PFSK-1 (cell line): ENCODE results near the gene EYA3.

Experiments
- POLR2AphosphoS5 ChIP-seq: IDR thresholded peaks from 2 replicates; pipeline ENCODE4 v1.6.1; 2012; ENCODE audit warnings: low read depth, mild to moderate bottlenecking, control low read depth, low read length, moderate library complexity
- REST ChIP-seq, 2 experiments: IDR thresholded peaks; 2 replicates each; pipeline versions ENCODE4 v1.6.1 to v1.8.0; 2011 to 2012; ENCODE audit warnings: low read depth in 2 of 2, low read length in 2 of 2, control low read depth in 1 of 2, inconsistent platforms in 1 of 2, mild to moderate bottlenecking in 1 of 2, moderate library complexity in 1 of 2; ENCODE audit not compliant: insufficient read depth in 1 of 2
- SIN3A ChIP-seq: IDR thresholded peaks from 2 replicates; pipeline ENCODE4 v1.6.1; 2012; ENCODE audit warnings: mild to moderate bottlenecking, low read length, moderate library complexity, borderline replicate concordance; ENCODE audit not compliant: insufficient read depth
- TAF1 ChIP-seq: IDR thresholded peaks from 2 replicates; pipeline ENCODE4 v1.6.1; 2012; ENCODE audit warnings: low read length, control low read depth, borderline replicate concordance; ENCODE audit not compliant: insufficient read depth

DNA sequence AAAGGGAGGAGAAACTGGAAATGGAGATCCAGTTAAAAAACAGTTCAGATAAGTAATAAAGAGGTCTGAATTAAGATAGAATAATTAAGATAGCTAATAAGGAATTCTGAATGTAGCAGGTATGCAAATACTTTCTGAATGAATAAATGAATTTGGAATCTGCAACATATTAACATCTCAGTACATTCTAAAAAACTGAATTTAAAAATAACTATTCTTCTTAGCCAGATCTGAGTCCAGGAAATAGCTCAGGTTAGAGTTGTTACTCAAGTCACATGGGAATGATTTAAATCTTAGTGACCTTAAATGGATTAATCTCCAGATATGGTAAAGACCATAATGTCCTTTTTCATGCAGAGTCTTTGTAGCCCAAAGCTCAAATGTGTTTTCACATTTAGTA lies 51.2 kb downstream of the EYA3 start:
- TF ChIP-seq POLR2AphosphoS5 (no peak), SIN3A (no peak), TAF1 (no peak), REST (IDR thresholded peaks at IDR 0.05; ENCODE audit: insufficient read depth in 1 of 2, low read depth in 2 of 2, low read length in 2 of 2) (no peak)
